RWPE2 (cell line): Measurements from ENCODE around the gene SUSD1.
A peak's percentile ranks its signal among the peaks of the same experiment; 100 is the strongest.
"Not testable (repeated sequence)": the region's sequence is repeated elsewhere in the genome, so short reads cannot be mapped to it uniquely, and the experiment has no call there.

ENCODE experiments used
- ATAC-seq: fragments of 200-7000 bp; cut with Tn5 transposase; 3 replicates; pipeline ENCODE4 v1.9.1; 2021; ENCODE audit warnings: low read depth
- DNase-seq: peaks from one replicate; pipeline ENCODE4 v3.0.0-alpha.2; 2020; ENCODE audit warnings: low spot score
- H3K27ac ChIP-seq: fragments of 450-650 bp; 2 replicates; pipeline ENCODE4 v1.5.1; 2017; ENCODE audit warnings: mild to moderate bottlenecking; ENCODE audit not compliant: poor library complexity, severe bottlenecking
- H3K27me3 ChIP-seq: fragments of 250-450 bp; sonication (Bioruptor Pico); 2 replicates; pipeline ENCODE4 v1.5.1; 2021; ENCODE audit warnings: mild to moderate bottlenecking, moderate library complexity; ENCODE audit not compliant: insufficient read depth, poor library complexity, severe bottlenecking
- H3K36me3 ChIP-seq: fragments of 250-450 bp; sonication (Bioruptor Pico); 2 replicates; pipeline ENCODE4 v1.5.1; 2020; ENCODE audit warnings: low read depth, mild to moderate bottlenecking, moderate library complexity
- H3K4me1 ChIP-seq: fragments of 250-450 bp; sonication (Bioruptor Pico); 2 replicates; pipeline ENCODE4 v1.5.1; 2021; ENCODE audit warnings: mild to moderate bottlenecking, moderate library complexity; ENCODE audit not compliant: insufficient read depth, poor library complexity, severe bottlenecking
- H3K4me3 ChIP-seq: fragments of 250-450 bp; sonication (Bioruptor Pico); 2 replicates; pipeline ENCODE4 v1.5.1; 2021; ENCODE audit warnings: mild to moderate bottlenecking, moderate library complexity; ENCODE audit not compliant: severe bottlenecking
- H3K9me3 ChIP-seq: fragments of 250-450 bp; sonication (Bioruptor Pico); 2 replicates; pipeline ENCODE4 v1.5.1; 2021; ENCODE audit warnings: mild to moderate bottlenecking, moderate library complexity; ENCODE audit not compliant: severe bottlenecking
- CTCF ChIP-seq: fragments of 450-650 bp; IDR thresholded peaks from one replicate; pipeline ENCODE4 v1.5.1; 2017; ENCODE audit warnings: mild to moderate bottlenecking, moderate library complexity; ENCODE audit not compliant: poor library complexity, severe bottlenecking

SUSD1 gene

GRCh38 chr9:112075009-112075378, 100.1 kb downstream of the SUSD1 start:
- Histone ChIP-seq H3K27me3 (no peaks in the 10 kb centered on the region), H3K36me3 (no peaks in the 10 kb centered on the region), H3K4me1 (no peaks in the 10 kb centered on the region), H3K9me3 (no peaks in the 10 kb centered on the region), H3K4me3 (no peak overlapping the region), H3K27ac (peak overlapping the region; percentile 21)
- DNase-seq (no peak), ATAC-seq (no peak)
- TF ChIP-seq CTCF: peak; percentile 85

- Histone ChIP-seq H3K27me3 (no peaks in the 10 kb centered on the region), H3K36me3 (no peaks in the 10 kb centered on the region), H3K4me3 (no peak overlapping the region), H3K27ac (peak overlapping the region; percentile 21), H3K4me1 (no peaks in the 10 kb centered on the region), H3K9me3 (no peaks in the 10 kb centered on the region)
- DNase-seq (no peak), ATAC-seq (peak; percentile 74)
- TF ChIP-seq CTCF: peak; percentile 98
Measured at GRCh38 chr9:112074250-112075008, 100.7 kb downstream of the SUSD1 start.

- H3K4me3 ChIP-seq, ATAC-seq, H3K4me1 ChIP-seq, H3K27me3 ChIP-seq, H3K9me3 ChIP-seq, H3K36me3 ChIP-seq, DNase-seq: not testable (repeated sequence)
- H3K27ac ChIP-seq: peak overlapping the region; percentile 21
Measured at GRCh38 chr9:112073639-112074173, 101.4 kb downstream of the SUSD1 start.

GRCh38 chr9:112072721-112073638, 102.1 kb downstream of the SUSD1 start:
- Histone ChIP-seq H3K9me3 (no peaks in the 10 kb centered on the region), H3K27ac (peak overlapping the region; percentile 21), H3K4me3 (no peak overlapping the region), H3K27me3 (no peaks in the 10 kb centered on the region), H3K4me1 (no peaks in the 10 kb centered on the region), H3K36me3 (no peaks in the 10 kb centered on the region)
- no peak for TF ChIP-seq CTCF
- DNase-seq: no peak
- no peak; the same call in 2 of the 3 replicates for ATAC-seq

- DNase-seq (no peak), ATAC-seq (no peak)
Measured at GRCh38 chr9:112069318-112070169, 105.6 kb downstream of the SUSD1 start.

More at GRCh38 chr9:112069318-112070169, 105.6 kb downstream of the SUSD1 start:
- no peaks in the 10 kb centered on the region for H3K9me3 ChIP-seq
- H3K4me1 ChIP-seq: peaks cover 16% of the 10 kb centered on the region
- TF ChIP-seq CTCF: no peak
- no peak overlapping the region for H3K27ac ChIP-seq
- H3K4me3 ChIP-seq: no peak overlapping the region
- no peaks in the 10 kb centered on the region for H3K36me3 ChIP-seq
- no peaks in the 10 kb centered on the region for H3K27me3 ChIP-seq
